ENCODE data around the gene PLCG2.

The PLCG2 gene

GRCh38 chr16:81803332-81803731, 24.2 kb downstream of the PLCG2 start:
- no peak for TF ChIP-seq TCF4 (CRISPR knock-in tag; IDR thresholded peaks at IDR 0.05; ENCODE audit: borderline replicate concordance)
- no peak for TF ChIP-seq CREB5 (CRISPR knock-in tag; IDR thresholded peaks at IDR 0.05; ENCODE audit: low read depth)
- no peak for TF ChIP-seq PPARA (CRISPR knock-in tag; IDR thresholded peaks at IDR 0.05; ENCODE audit: borderline replicate concordance)
- TF ChIP-seq ZFP30 (CRISPR knock-in tag; IDR thresholded peaks at IDR 0.05), result no peak
- TF ChIP-seq OSR1 (CRISPR knock-in tag; IDR thresholded peaks at IDR 0.05), result no peak
- TF ChIP-seq TSHZ2 (CRISPR knock-in tag; IDR thresholded peaks at IDR 0.05), result no peak
- TF ChIP-seq ZNF8 (CRISPR knock-in tag; IDR thresholded peaks at IDR 0.05), result no peak
- no peak for TF ChIP-seq BACH2 (CRISPR knock-in tag; IDR thresholded peaks at IDR 0.05; ENCODE audit: borderline replicate concordance)
- TF ChIP-seq GLIS3 (CRISPR knock-in tag; IDR thresholded peaks at IDR 0.05), result no peak
- TF ChIP-seq PATZ1 (CRISPR knock-in tag; IDR thresholded peaks at IDR 0.05; ENCODE audit: borderline replicate concordance), result no peak
- ATAC-seq, result no peak

- TF ChIP-seq TSHZ2 (CRISPR knock-in tag; IDR thresholded peaks at IDR 0.05) (no peak), POU6F1 (CRISPR knock-in tag; IDR thresholded peaks at IDR 0.05; ENCODE audit: borderline replicate concordance, low read depth) (no peak), ZFP30 (CRISPR knock-in tag; IDR thresholded peaks at IDR 0.05) (no peak), BACH2 (CRISPR knock-in tag; IDR thresholded peaks at IDR 0.05; ENCODE audit: borderline replicate concordance) (no peak), PATZ1 (CRISPR knock-in tag; IDR thresholded peaks at IDR 0.05; ENCODE audit: borderline replicate concordance) (no peak), ZNF565 (CRISPR knock-in tag; conservative IDR thresholded peaks at IDR 0.05; ENCODE audit: low read depth) (no peak), ZFP3 (CRISPR knock-in tag; IDR thresholded peaks at IDR 0.05) (no peak), TOX (CRISPR knock-in tag; IDR thresholded peaks at IDR 0.05; ENCODE audit: borderline replicate concordance) (no peak), GLIS3 (CRISPR knock-in tag; IDR thresholded peaks at IDR 0.05) (no peak), ZNF70 (CRISPR knock-in tag; IDR thresholded peaks at IDR 0.05) (no peak), SNAI2 (CRISPR knock-in tag; IDR thresholded peaks at IDR 0.05) (no peak), ZNF8 (CRISPR knock-in tag; IDR thresholded peaks at IDR 0.05) (no peak), PPARA (CRISPR knock-in tag; IDR thresholded peaks at IDR 0.05; ENCODE audit: borderline replicate concordance) (no peak)
- ATAC-seq, result no peak
Observed at GRCh38 chr16:81804134-81804610, 25.1 kb downstream of the PLCG2 start.
